ENCODE data around the gene DUSP7.
A peak's percentile ranks its signal among the peaks of the same experiment; 100 is the strongest.

The DUSP7 gene

GRCh38 chr3:52065264-52065756, 8.9 kb upstream of the DUSP7 start:
- no peak overlapping the region for H3K4me3 ChIP-seq (ENCODE audit: insufficient read depth in 1 of 2, low read depth in 1 of 2, low read length in 2 of 2)
- WGBS = 86% methylated on average over 11 of the region's 12 CpGs
- H3K27ac ChIP-seq (ENCODE audit: low read length, poor library complexity, severe bottlenecking) = no peak overlapping the region
- no peaks in the 10 kb centered on the region for H3K27me3 ChIP-seq (ENCODE audit: control insufficient read depth in 1 of 2, insufficient read depth in 1 of 2, low read length in 2 of 2)
- no peak overlapping the region for H3K14ac ChIP-seq (ENCODE audit: low read length in 2 of 2)
- no peak overlapping the region for H2BK15ac ChIP-seq (ENCODE audit: low read depth, poor library complexity, severe bottlenecking)
- no peak overlapping the region for H4K8ac ChIP-seq (ENCODE audit: low read length)
- DNase-seq = no peak
- H4K91ac ChIP-seq (ENCODE audit: low read length) = no peak overlapping the region
- no peak overlapping the region for H3K4ac ChIP-seq (ENCODE audit: low read depth in 1 of 2, low read length in 2 of 2)
- no peaks in the 10 kb centered on the region for H3K36me3 ChIP-seq (ENCODE audit: control insufficient read depth in 1 of 2, insufficient read depth in 2 of 2, low read depth in 1 of 2, low read length in 2 of 2)
- no peak overlapping the region for H3K18ac ChIP-seq (ENCODE audit: low read depth in 1 of 2, low read length in 2 of 2)
- H3K9me3 ChIP-seq (ENCODE audit: control insufficient read depth, low read length) = no peaks in the 10 kb centered on the region
- no peak overlapping the region for H2BK5ac ChIP-seq (ENCODE audit: low read depth, low read length, poor library complexity, severe bottlenecking)
- no peak overlapping the region for H3K23ac ChIP-seq (ENCODE audit: low read length in 2 of 2)
- H3K4me1 ChIP-seq (ENCODE audit: control insufficient read depth, insufficient read depth, low read depth, low read length) = peaks cover 19% of the 10 kb centered on the region
- no peaks in the 10 kb centered on the region for H3K79me1 ChIP-seq (replicated peaks; ENCODE audit: low read length, poor library complexity, severe bottlenecking)
- no peak overlapping the region for H2BK120ac ChIP-seq (ENCODE audit: low read depth, low read length)
- H2AK5ac ChIP-seq (ENCODE audit: low read length, severe bottlenecking) = no peak overlapping the region
- no peak overlapping the region for H3K9ac ChIP-seq (ENCODE audit: low read length)
- H2BK12ac ChIP-seq (ENCODE audit: low read length in 2 of 2) = no peak overlapping the region
- H2AFZ ChIP-seq (ENCODE audit: low read depth, low read length) = no peak overlapping the region
- H3K4me2 ChIP-seq (ENCODE audit: low read length, poor library complexity, severe bottlenecking) = no peak overlapping the region

- no peak overlapping the region for H2BK120ac ChIP-seq (ENCODE audit: low read depth, low read length)
- H3K9ac ChIP-seq (ENCODE audit: low read length) = no peak overlapping the region
- WGBS = 92% methylated on average over 8 of the region's 8 CpGs
- no peak for DNase-seq
- no peak overlapping the region for H3K14ac ChIP-seq (ENCODE audit: low read length in 2 of 2)
- H2BK12ac ChIP-seq (ENCODE audit: low read length in 2 of 2) = no peak overlapping the region
- H2BK5ac ChIP-seq (ENCODE audit: low read depth, low read length, poor library complexity, severe bottlenecking) = no peak overlapping the region
- no peak overlapping the region for H3K23ac ChIP-seq (ENCODE audit: low read length in 2 of 2)
- no peak overlapping the region for H3K18ac ChIP-seq (ENCODE audit: low read depth in 1 of 2, low read length in 2 of 2)
- no peak overlapping the region for H4K8ac ChIP-seq (ENCODE audit: low read length)
- no peak overlapping the region for H4K91ac ChIP-seq (ENCODE audit: low read length)
- H2BK15ac ChIP-seq (ENCODE audit: low read depth, poor library complexity, severe bottlenecking) = no peak overlapping the region
- H2AFZ ChIP-seq (ENCODE audit: low read depth, low read length) = no peak overlapping the region
- no peaks in the 10 kb centered on the region for H3K79me1 ChIP-seq (replicated peaks; ENCODE audit: low read length, poor library complexity, severe bottlenecking)
- peaks cover 19% of the 10 kb centered on the region for H3K4me1 ChIP-seq (ENCODE audit: control insufficient read depth, insufficient read depth, low read depth, low read length)
- no peaks in the 10 kb centered on the region for H3K27me3 ChIP-seq (ENCODE audit: control insufficient read depth in 1 of 2, insufficient read depth in 1 of 2, low read length in 2 of 2)
- no peak overlapping the region for H3K4me3 ChIP-seq (ENCODE audit: insufficient read depth in 1 of 2, low read depth in 1 of 2, low read length in 2 of 2)
- H3K36me3 ChIP-seq (ENCODE audit: control insufficient read depth in 1 of 2, insufficient read depth in 2 of 2, low read depth in 1 of 2, low read length in 2 of 2) = no peaks in the 10 kb centered on the region
- no peak overlapping the region for H3K4ac ChIP-seq (ENCODE audit: low read depth in 1 of 2, low read length in 2 of 2)
- H2AK5ac ChIP-seq (ENCODE audit: low read length, severe bottlenecking) = no peak overlapping the region
- H3K9me3 ChIP-seq (ENCODE audit: control insufficient read depth, low read length) = no peaks in the 10 kb centered on the region
- H3K27ac ChIP-seq (ENCODE audit: low read length, poor library complexity, severe bottlenecking) = no peak overlapping the region
- no peak overlapping the region for H3K4me2 ChIP-seq (ENCODE audit: low read length, poor library complexity, severe bottlenecking)
These were observed 8.2 kb upstream of the DUSP7 start for GRCh38 chr3:52064561-52064960.

- H3K9me3 ChIP-seq (ENCODE audit: control insufficient read depth, low read length) = no peaks in the 10 kb centered on the region
- H2BK5ac ChIP-seq (ENCODE audit: low read depth, low read length, poor library complexity, severe bottlenecking) = no peak overlapping the region
- no peak overlapping the region for H3K14ac ChIP-seq (ENCODE audit: low read length in 2 of 2)
- no peaks in the 10 kb centered on the region for H3K27me3 ChIP-seq (ENCODE audit: control insufficient read depth in 1 of 2, insufficient read depth in 1 of 2, low read length in 2 of 2)
- H2BK15ac ChIP-seq (ENCODE audit: low read depth, poor library complexity, severe bottlenecking) = no peak overlapping the region
- WGBS = 79% methylated on average over 14 of the region's 14 CpGs
- H3K4me3 ChIP-seq (ENCODE audit: insufficient read depth in 1 of 2, low read depth in 1 of 2, low read length in 2 of 2) = no peak overlapping the region
- H2AK5ac ChIP-seq (ENCODE audit: low read length, severe bottlenecking) = peak overlapping the region; percentile 21
- no peak overlapping the region for H3K18ac ChIP-seq (ENCODE audit: low read depth in 1 of 2, low read length in 2 of 2)
- no peak overlapping the region for H3K27ac ChIP-seq (ENCODE audit: low read length, poor library complexity, severe bottlenecking)
- H4K8ac ChIP-seq (ENCODE audit: low read length) = no peak overlapping the region
- no peak overlapping the region for H3K4me2 ChIP-seq (ENCODE audit: low read length, poor library complexity, severe bottlenecking)
- no peak for DNase-seq
- no peak overlapping the region for H2BK12ac ChIP-seq (ENCODE audit: low read length in 2 of 2)
- H3K23ac ChIP-seq (ENCODE audit: low read length in 2 of 2) = no peak overlapping the region
- peak overlapping the region in 1 of 2 experiments; percentile 33 for H3K4ac ChIP-seq (ENCODE audit: low read depth in 1 of 2, low read length in 2 of 2)
- peak overlapping the region; percentile 35 for H4K91ac ChIP-seq (ENCODE audit: low read length)
- H3K36me3 ChIP-seq (ENCODE audit: control insufficient read depth in 1 of 2, insufficient read depth in 2 of 2, low read depth in 1 of 2, low read length in 2 of 2) = no peaks in the 10 kb centered on the region
- peaks cover 15% of the 10 kb centered on the region for H3K4me1 ChIP-seq (ENCODE audit: control insufficient read depth, insufficient read depth, low read depth, low read length)
- H3K79me1 ChIP-seq (replicated peaks; ENCODE audit: low read length, poor library complexity, severe bottlenecking) = no peaks in the 10 kb centered on the region
- H2AFZ ChIP-seq (ENCODE audit: low read depth, low read length) = no peak overlapping the region
- no peak overlapping the region for H2BK120ac ChIP-seq (ENCODE audit: low read depth, low read length)
- H3K9ac ChIP-seq (ENCODE audit: low read length) = peak overlapping the region; percentile 43
These were observed 6.8 kb upstream of the DUSP7 start for GRCh38 chr3:52063026-52063723.

- no peaks in the 10 kb centered on the region for H3K27me3 ChIP-seq (ENCODE audit: control insufficient read depth in 1 of 2, insufficient read depth in 1 of 2, low read length in 2 of 2)
- H3K4ac ChIP-seq (ENCODE audit: low read depth in 1 of 2, low read length in 2 of 2) = peak overlapping the region in 1 of 2 experiments; percentile 33
- peak; percentile 86 for DNase-seq
- H2BK15ac ChIP-seq (ENCODE audit: low read depth, poor library complexity, severe bottlenecking) = peak overlapping the region; percentile 7
- H2BK5ac ChIP-seq (ENCODE audit: low read depth, low read length, poor library complexity, severe bottlenecking) = no peak overlapping the region
- H2AK5ac ChIP-seq (ENCODE audit: low read length, severe bottlenecking) = no peak overlapping the region
- peak overlapping the region; percentile 19 for H4K8ac ChIP-seq (ENCODE audit: low read length)
- no peak overlapping the region for H3K14ac ChIP-seq (ENCODE audit: low read length in 2 of 2)
- H3K4me3 ChIP-seq (ENCODE audit: insufficient read depth in 1 of 2, low read depth in 1 of 2, low read length in 2 of 2) = no peak overlapping the region
- no peaks in the 10 kb centered on the region for H3K9me3 ChIP-seq (ENCODE audit: control insufficient read depth, low read length)
- H3K4me2 ChIP-seq (ENCODE audit: low read length, poor library complexity, severe bottlenecking) = no peak overlapping the region
- no peak overlapping the region for H3K23ac ChIP-seq (ENCODE audit: low read length in 2 of 2)
- no peak overlapping the region for H2BK12ac ChIP-seq (ENCODE audit: low read length in 2 of 2)
- no peak overlapping the region for H3K27ac ChIP-seq (ENCODE audit: low read length, poor library complexity, severe bottlenecking)
- H4K91ac ChIP-seq (ENCODE audit: low read length) = no peak overlapping the region
- no peak overlapping the region for H2AFZ ChIP-seq (ENCODE audit: low read depth, low read length)
- 70% methylated on average over 5 of the region's 5 CpGs for WGBS
- no peaks in the 10 kb centered on the region for H3K36me3 ChIP-seq (ENCODE audit: control insufficient read depth in 1 of 2, insufficient read depth in 2 of 2, low read depth in 1 of 2, low read length in 2 of 2)
- no peak overlapping the region for H3K18ac ChIP-seq (ENCODE audit: low read depth in 1 of 2, low read length in 2 of 2)
- H3K79me1 ChIP-seq (replicated peaks; ENCODE audit: low read length, poor library complexity, severe bottlenecking) = no peaks in the 10 kb centered on the region
- H3K4me1 ChIP-seq (ENCODE audit: control insufficient read depth, insufficient read depth, low read depth, low read length) = peaks cover 16% of the 10 kb centered on the region
- H3K9ac ChIP-seq (ENCODE audit: low read length) = peak overlapping the region; percentile 43
- H2BK120ac ChIP-seq (ENCODE audit: low read depth, low read length) = no peak overlapping the region
These were observed 6.1 kb upstream of the DUSP7 start for GRCh38 chr3:52062505-52062904.

Data from mesenchymal stem cell (in vitro differentiated cells and primary cell).